ENCODE data around the gene COL25A1. TPM values are rescaled to one million over a fixed set of nuclear protein-coding genes. Genes with fewer than 3 reads are reported as not detected.
A peak's percentile ranks its signal among the peaks of the same experiment; 100 is the strongest.

Gene COL25A1
- total and polyA plus RNA-seq, 2 donors (not counting 3 experiments of a cell fraction or from before 2014, with no cell fraction given) = 0.21 to 3.5 TPM

DNA sequence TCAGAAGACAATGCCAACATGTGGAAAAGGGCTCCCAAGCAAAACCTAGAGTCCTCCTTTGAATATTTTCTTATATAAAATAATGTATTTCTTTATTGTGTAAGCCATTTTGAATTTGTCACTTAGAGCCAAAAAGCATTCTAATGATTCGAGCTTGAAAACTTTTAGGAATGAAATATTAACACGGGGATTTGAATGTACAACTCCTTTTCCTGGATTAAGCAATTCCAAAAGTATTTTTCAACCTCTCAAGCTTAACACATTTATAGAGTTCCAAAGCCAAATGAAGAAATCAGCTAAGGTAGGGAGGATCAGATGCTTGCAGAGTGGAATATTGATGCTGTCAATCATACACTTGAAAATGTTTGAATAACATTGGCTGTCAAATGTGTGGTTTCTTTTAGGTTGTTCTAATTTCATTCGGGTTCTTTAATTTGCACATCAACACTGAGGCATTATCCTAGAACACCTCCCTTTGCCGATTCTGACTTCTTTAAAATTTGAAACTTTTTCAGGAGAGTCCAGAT lies 472.4 kb downstream of the COL25A1 start:
- H3K79me2 ChIP-seq (ENCODE audit: control insufficient read depth, insufficient read depth, low read length) = no peaks in the 10 kb centered on the region
- no peaks in the 10 kb centered on the region for H3K9me3 ChIP-seq (replicated peaks; ENCODE audit: control insufficient read depth, insufficient read depth, low read length)
- DNase-seq (ENCODE audit: low read depth, low spot score) (no peak), FAIRE-seq (no peak)
- intact Hi-C loops (cut with micrococcal nuclease) = loop anchor here (10.0 kb wide), 1 partner anchor 195 kb away; no protein-coding TSS in a partner anchor
- peaks cover 0 to 9% of the 10 kb centered on the region in 2 experiments for H3K27me3 ChIP-seq (ENCODE audit: control insufficient read depth in 2 of 2, insufficient read depth in 2 of 2, low read length in 2 of 2)
- BruUV-seq (replicated peaks) = no TSS peak
- H3K4me3 ChIP-seq (replicated peaks in 1 of 3; ENCODE audit: insufficient read depth in 1 of 3, low read depth in 1 of 3, low read length in 3 of 3) = no peak overlapping the region
- no peak overlapping the region for H3K9ac ChIP-seq (replicated peaks; ENCODE audit: extremely low read depth, insufficient read depth, low read length)
- H3K36me3 ChIP-seq (ENCODE audit: control insufficient read depth in 2 of 2, extremely low read depth in 1 of 2, insufficient read depth in 2 of 2, low read length in 2 of 2) = no peaks in the 10 kb centered on the region
- H3K4me2 ChIP-seq (ENCODE audit: insufficient read depth, low read length) = no peak overlapping the region
- no peaks in the 10 kb centered on the region for H3K4me1 ChIP-seq (ENCODE audit: control insufficient read depth, extremely low read depth, insufficient read depth, low read length)
- no peaks in the 10 kb centered on the region for H3K9me1 ChIP-seq (replicated peaks; ENCODE audit: control insufficient read depth, extremely low read depth, insufficient read depth, low read length)
- TF ChIP-seq MYC (IDR thresholded peaks at IDR 0.05; ENCODE audit: low read depth, low read length) = no peak
- CTCF ChIA-PET = interaction anchor here (0.6 to 1.9 kb wide), 4 partner anchors 473 to 576 kb away, joined by 3 to 6 read pairs (median 4); partner anchors contain the start of gene COL25A1
- H2AFZ ChIP-seq (ENCODE audit: low read depth, low read length) = no peak overlapping the region
- dilution Hi-C loops (cut with MboI; ENCODE audit: extremely low pct_ligation_motif_present, low sequenced_read_pairs) = no loop called here
- no peak overlapping the region for H3K27ac ChIP-seq (ENCODE audit: insufficient read depth, low read depth, low read length)
- POLR2A ChIA-PET = no interaction called here
- no peaks in the 10 kb centered on the region for H4K20me1 ChIP-seq (replicated peaks; ENCODE audit: control insufficient read depth, extremely low read depth, insufficient read depth, low read length)

- Histone ChIP-seq H3K27me3 (ENCODE audit: control insufficient read depth in 2 of 2, insufficient read depth in 2 of 2, low read length in 2 of 2) (peaks cover 0 to 3% of the 10 kb centered on the region in 2 experiments), H4K20me1 (replicated peaks; ENCODE audit: control insufficient read depth, extremely low read depth, insufficient read depth, low read length) (no peaks in the 10 kb centered on the region), H3K27ac (ENCODE audit: insufficient read depth, low read depth, low read length) (no peak overlapping the region), H3K9me3 (replicated peaks; ENCODE audit: control insufficient read depth, insufficient read depth, low read length) (no peaks in the 10 kb centered on the region), H2AFZ (ENCODE audit: low read depth, low read length) (no peak overlapping the region), H3K4me3 (replicated peaks in 1 of 3; ENCODE audit: insufficient read depth in 1 of 3, low read depth in 1 of 3, low read length in 3 of 3) (no peak overlapping the region), H3K4me2 (ENCODE audit: insufficient read depth, low read length) (no peak overlapping the region), H3K36me3 (ENCODE audit: control insufficient read depth in 2 of 2, extremely low read depth in 1 of 2, insufficient read depth in 2 of 2, low read length in 2 of 2) (no peaks in the 10 kb centered on the region), H3K4me1 (ENCODE audit: control insufficient read depth, extremely low read depth, insufficient read depth, low read length) (no peaks in the 10 kb centered on the region), H3K79me2 (ENCODE audit: control insufficient read depth, insufficient read depth, low read length) (no peaks in the 10 kb centered on the region), H3K9me1 (replicated peaks; ENCODE audit: control insufficient read depth, extremely low read depth, insufficient read depth, low read length) (no peaks in the 10 kb centered on the region), H3K9ac (replicated peaks; ENCODE audit: extremely low read depth, insufficient read depth, low read length) (no peak overlapping the region)
- peak; percentile 7 for DNase-seq (ENCODE audit: low read depth, low spot score)
- ChIA-PET POLR2A (no interaction called here), CTCF (no interaction called here)
- FAIRE-seq = no peak
- dilution Hi-C loops (cut with MboI; ENCODE audit: extremely low pct_ligation_motif_present, low sequenced_read_pairs) (no loop called here), intact Hi-C loops (cut with micrococcal nuclease) (no loop called here)
- no peak for TF ChIP-seq FOS (IDR thresholded peaks at IDR 0.05; ENCODE audit: borderline replicate concordance, insufficient read depth, low read length)
- TF ChIP-seq POLR2A (IDR thresholded peaks at IDR 0.05; ENCODE audit: low read depth, low read length) = no peak
- no peak for TF ChIP-seq EZH2 (IDR thresholded peaks at IDR 0.05; ENCODE audit: borderline replicate concordance, low read depth, low read length, severe bottlenecking)
- no peak for TF ChIP-seq JUN (IDR thresholded peaks at IDR 0.05; ENCODE audit: borderline replicate concordance, insufficient read depth, insufficient read length, low read depth)
- TF ChIP-seq, protein P1, sequence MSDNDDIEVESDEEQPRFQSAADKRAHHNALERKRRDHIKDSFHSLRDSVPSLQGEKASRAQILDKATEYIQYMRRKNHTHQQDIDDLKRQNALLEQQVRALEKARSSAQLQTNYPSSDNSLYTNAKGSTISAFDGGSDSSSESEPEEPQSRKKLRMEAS (IDR thresholded peaks at IDR 0.05; ENCODE audit: insufficient read depth, insufficient read length) = no peak
- TF ChIP-seq MYC (IDR thresholded peaks at IDR 0.05; ENCODE audit: low read depth, low read length) = no peak
- TF ChIP-seq POLR2AphosphoS5 (IDR thresholded peaks at IDR 0.05; ENCODE audit: insufficient read depth, low read depth, low read length) = no peak
- TF ChIP-seq, protein P2, sequence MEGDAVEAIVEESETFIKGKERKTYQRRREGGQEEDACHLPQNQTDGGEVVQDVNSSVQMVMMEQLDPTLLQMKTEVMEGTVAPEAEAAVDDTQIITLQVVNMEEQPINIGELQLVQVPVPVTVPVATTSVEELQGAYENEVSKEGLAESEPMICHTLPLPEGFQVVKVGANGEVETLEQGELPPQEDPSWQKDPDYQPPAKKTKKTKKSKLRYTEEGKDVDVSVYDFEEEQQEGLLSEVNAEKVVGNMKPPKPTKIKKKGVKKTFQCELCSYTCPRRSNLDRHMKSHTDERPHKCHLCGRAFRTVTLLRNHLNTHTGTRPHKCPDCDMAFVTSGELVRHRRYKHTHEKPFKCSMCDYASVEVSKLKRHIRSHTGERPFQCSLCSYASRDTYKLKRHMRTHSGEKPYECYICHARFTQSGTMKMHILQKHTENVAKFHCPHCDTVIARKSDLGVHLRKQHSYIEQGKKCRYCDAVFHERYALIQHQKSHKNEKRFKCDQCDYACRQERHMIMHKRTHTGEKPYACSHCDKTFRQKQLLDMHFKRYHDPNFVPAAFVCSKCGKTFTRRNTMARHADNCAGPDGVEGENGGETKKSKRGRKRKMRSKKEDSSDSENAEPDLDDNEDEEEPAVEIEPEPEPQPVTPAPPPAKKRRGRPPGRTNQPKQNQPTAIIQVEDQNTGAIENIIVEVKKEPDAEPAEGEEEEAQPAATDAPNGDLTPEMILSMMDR (IDR thresholded peaks at IDR 0.05; ENCODE audit: extremely low read depth in 1 of 2, insufficient read depth in 1 of 2, low read depth in 1 of 2, low read length in 2 of 2) = no peak
- TF ChIP-seq GATA2 (IDR thresholded peaks at IDR 0.05; ENCODE audit: insufficient read depth, insufficient read length, low read depth, low read length) = no peak
- no TSS peak for BruUV-seq (replicated peaks)
These were observed 473.8 kb downstream of the COL25A1 start for GRCh38 chr4:108828620-108829019.
